ENCODE results near the gene EMB.

Gene EMB

GRCh38 chr5:50447228-50447627 is 6.1 kb upstream of the EMB start:
- TF ChIP-seq TAF1 (IDR thresholded peaks at IDR 0.05; ENCODE audit: borderline replicate concordance, insufficient read depth, low read length): no peak
- TF ChIP-seq POLR2AphosphoS5 (IDR thresholded peaks at IDR 0.05; ENCODE audit: low read depth, low read length): no peak
- no peak for TF ChIP-seq FOXP2 (optimal IDR thresholded peaks at IDR 0.05; ENCODE audit: borderline replicate concordance, extremely low read depth, extremely low read length, insufficient read depth)
- TF ChIP-seq SIN3A (IDR thresholded peaks at IDR 0.05; ENCODE audit: borderline replicate concordance, insufficient read depth, low read length): no peak
- TF ChIP-seq, protein P1, sequence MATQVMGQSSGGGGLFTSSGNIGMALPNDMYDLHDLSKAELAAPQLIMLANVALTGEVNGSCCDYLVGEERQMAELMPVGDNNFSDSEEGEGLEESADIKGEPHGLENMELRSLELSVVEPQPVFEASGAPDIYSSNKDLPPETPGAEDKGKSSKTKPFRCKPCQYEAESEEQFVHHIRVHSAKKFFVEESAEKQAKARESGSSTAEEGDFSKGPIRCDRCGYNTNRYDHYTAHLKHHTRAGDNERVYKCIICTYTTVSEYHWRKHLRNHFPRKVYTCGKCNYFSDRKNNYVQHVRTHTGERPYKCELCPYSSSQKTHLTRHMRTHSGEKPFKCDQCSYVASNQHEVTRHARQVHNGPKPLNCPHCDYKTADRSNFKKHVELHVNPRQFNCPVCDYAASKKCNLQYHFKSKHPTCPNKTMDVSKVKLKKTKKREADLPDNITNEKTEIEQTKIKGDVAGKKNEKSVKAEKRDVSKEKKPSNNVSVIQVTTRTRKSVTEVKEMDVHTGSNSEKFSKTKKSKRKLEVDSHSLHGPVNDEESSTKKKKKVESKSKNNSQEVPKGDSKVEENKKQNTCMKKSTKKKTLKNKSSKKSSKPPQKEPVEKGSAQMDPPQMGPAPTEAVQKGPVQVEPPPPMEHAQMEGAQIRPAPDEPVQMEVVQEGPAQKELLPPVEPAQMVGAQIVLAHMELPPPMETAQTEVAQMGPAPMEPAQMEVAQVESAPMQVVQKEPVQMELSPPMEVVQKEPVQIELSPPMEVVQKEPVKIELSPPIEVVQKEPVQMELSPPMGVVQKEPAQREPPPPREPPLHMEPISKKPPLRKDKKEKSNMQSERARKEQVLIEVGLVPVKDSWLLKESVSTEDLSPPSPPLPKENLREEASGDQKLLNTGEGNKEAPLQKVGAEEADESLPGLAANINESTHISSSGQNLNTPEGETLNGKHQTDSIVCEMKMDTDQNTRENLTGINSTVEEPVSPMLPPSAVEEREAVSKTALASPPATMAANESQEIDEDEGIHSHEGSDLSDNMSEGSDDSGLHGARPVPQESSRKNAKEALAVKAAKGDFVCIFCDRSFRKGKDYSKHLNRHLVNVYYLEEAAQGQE (IDR thresholded peaks at IDR 0.05; ENCODE audit: insufficient read depth in 1 of 2, low read depth in 2 of 2, low read length in 2 of 2): no peak

DNA sequence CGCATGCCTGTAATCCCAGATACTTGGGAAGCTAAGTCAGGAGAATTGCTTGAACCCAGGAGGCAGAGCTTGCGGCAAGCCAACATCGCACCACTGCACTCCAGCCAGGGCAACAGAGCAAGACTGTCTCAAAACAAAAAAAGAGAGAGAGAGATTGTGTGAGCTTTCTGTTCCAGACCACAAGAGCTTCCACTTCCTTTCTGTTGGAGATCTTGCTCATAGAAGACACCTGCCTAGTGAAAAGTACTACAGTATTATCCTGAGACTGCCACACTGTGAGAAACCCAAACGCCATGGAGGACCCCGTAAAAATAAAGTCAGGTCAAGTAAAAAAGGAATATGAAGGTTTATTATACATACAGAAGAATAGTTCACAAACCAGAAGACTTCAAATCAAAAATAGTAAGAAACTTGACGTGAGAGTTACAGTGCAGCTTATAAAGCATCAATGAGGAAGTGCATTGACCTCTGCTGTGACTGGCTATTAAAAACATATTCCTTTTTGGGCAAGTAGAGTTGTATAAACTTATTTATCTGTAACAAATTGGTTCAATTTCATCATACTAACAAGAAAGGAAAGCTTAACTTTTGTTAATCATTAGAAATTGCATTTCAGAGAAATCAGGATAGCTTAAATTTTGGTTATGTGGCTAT is 4.3 kb upstream of the EMB start:
- TF ChIP-seq TAF1 (IDR thresholded peaks at IDR 0.05; ENCODE audit: borderline replicate concordance, insufficient read depth, low read length): no peak
- TF ChIP-seq SIN3A (IDR thresholded peaks at IDR 0.05; ENCODE audit: borderline replicate concordance, insufficient read depth, low read length): no peak
- no peak for TF ChIP-seq FOXP2 (optimal IDR thresholded peaks at IDR 0.05; ENCODE audit: borderline replicate concordance, extremely low read depth, extremely low read length, insufficient read depth)
- TF ChIP-seq, protein P1 (IDR thresholded peaks at IDR 0.05; ENCODE audit: insufficient read depth in 1 of 2, low read depth in 2 of 2, low read length in 2 of 2): no peak
- no peak for TF ChIP-seq POLR2AphosphoS5 (IDR thresholded peaks at IDR 0.05; ENCODE audit: low read depth, low read length)

GRCh38 chr5:50441493-50441955 is 436 bp upstream of the EMB start:
- TF ChIP-seq POLR2AphosphoS5 (IDR thresholded peaks at IDR 0.05; ENCODE audit: low read depth, low read length) (no peak), SIN3A (IDR thresholded peaks at IDR 0.05; ENCODE audit: borderline replicate concordance, insufficient read depth, low read length) (no peak), FOXP2 (optimal IDR thresholded peaks at IDR 0.05; ENCODE audit: borderline replicate concordance, extremely low read depth, extremely low read length, insufficient read depth) (no peak), TAF1 (IDR thresholded peaks at IDR 0.05; ENCODE audit: borderline replicate concordance, insufficient read depth, low read length) (no peak)
- TF ChIP-seq, protein P1 (IDR thresholded peaks at IDR 0.05; ENCODE audit: insufficient read depth in 1 of 2, low read depth in 2 of 2, low read length in 2 of 2): no peak

DNA sequence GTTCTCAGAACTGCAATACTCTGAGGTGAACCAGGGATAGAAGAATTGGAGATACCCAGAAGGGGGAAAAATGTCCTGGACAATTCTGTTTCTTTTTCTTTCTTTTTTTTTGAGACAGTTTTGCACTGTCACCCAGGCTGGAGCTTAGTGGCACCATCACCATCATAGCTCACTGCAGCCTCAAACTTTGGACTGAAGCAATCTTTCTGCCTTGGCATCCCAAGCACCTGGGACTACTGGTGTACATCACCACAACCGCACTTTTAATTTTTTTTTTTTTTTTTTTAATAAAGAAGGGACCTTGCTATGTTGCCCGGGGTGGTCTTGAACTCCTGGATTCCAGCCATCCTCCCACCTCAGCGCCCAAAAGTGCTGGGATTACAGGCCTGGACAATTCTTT is 1.9 kb downstream of the EMB start:
- no peak for TF ChIP-seq FOXP2 (optimal IDR thresholded peaks at IDR 0.05; ENCODE audit: borderline replicate concordance, extremely low read depth, extremely low read length, insufficient read depth)
- TF ChIP-seq, protein P1 (IDR thresholded peaks at IDR 0.05; ENCODE audit: insufficient read depth in 1 of 2, low read depth in 2 of 2, low read length in 2 of 2): no peak

DNA sequence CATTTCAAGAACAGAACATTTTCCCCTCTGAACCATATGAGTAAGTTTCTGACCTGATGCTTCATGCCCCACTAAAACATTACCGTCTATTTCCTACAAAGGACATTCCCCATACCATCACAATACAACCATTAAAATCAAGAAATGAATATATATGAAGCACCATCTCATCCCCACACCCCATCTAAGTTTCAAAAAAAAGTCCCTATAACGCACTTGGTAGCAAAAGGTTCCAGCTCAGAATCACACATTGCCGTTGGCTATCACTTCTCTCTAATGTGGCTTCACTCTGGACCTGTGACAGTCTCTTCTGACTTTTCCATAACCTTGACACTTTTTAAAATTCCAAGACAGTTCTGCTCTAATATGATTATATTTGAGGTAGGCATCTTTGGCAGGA is 5.9 kb downstream of the EMB start:
- TF ChIP-seq TAF1 (IDR thresholded peaks at IDR 0.05; ENCODE audit: borderline replicate concordance, insufficient read depth, low read length): no peak
- no peak for TF ChIP-seq FOXP2 (optimal IDR thresholded peaks at IDR 0.05; ENCODE audit: borderline replicate concordance, extremely low read depth, extremely low read length, insufficient read depth)
- TF ChIP-seq, protein P1 (IDR thresholded peaks at IDR 0.05; ENCODE audit: insufficient read depth in 1 of 2, low read depth in 2 of 2, low read length in 2 of 2): no peak
- TF ChIP-seq SIN3A (IDR thresholded peaks at IDR 0.05; ENCODE audit: borderline replicate concordance, insufficient read depth, low read length): no peak
- no peak for TF ChIP-seq POLR2AphosphoS5 (IDR thresholded peaks at IDR 0.05; ENCODE audit: low read depth, low read length)
